Measurements from ENCODE around the gene CFAP74. TPM values are rescaled to one million over a fixed set of nuclear protein-coding genes. Genes with fewer than 3 reads are reported as not detected.

CFAP74 gene
- total RNA-seq, 1 donor from 2014 or later: not detected

DNA sequence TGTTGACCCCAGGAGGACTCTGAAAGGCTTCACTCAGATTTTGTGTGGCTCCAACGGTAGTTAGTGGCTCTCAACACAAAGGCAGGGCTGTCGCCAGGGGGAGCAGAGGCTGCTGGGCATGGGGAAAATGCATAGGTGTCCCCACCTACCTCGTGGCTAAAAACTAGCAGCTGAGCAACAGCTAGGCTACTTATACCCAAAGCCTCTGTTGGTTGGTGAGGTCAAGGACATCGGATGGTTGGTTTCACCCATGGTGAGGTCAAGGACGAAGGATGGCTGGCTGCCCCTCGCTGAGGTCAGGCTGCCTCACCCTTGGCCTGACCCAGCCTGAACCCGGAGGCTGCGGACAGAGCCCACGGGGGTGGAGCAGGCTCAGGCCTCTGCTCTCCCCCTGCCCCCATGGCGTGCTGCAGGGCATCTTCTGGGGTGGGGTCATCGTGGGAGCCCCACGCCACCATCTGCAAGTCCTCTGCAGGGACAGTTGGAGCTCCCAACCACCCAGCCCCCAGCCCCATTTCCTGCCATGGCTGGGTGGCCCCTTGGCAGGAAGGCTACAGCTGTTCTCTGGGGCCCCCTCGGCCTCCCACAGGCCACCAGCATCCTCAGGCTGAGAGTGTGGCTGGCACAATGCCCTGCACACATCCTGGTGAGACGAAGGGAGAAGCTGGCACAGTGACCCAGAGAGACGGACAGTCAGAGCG lies 104.2 kb downstream of the CFAP74 start:
- DNase-seq (ENCODE audit: low read depth): no peak

DNA sequence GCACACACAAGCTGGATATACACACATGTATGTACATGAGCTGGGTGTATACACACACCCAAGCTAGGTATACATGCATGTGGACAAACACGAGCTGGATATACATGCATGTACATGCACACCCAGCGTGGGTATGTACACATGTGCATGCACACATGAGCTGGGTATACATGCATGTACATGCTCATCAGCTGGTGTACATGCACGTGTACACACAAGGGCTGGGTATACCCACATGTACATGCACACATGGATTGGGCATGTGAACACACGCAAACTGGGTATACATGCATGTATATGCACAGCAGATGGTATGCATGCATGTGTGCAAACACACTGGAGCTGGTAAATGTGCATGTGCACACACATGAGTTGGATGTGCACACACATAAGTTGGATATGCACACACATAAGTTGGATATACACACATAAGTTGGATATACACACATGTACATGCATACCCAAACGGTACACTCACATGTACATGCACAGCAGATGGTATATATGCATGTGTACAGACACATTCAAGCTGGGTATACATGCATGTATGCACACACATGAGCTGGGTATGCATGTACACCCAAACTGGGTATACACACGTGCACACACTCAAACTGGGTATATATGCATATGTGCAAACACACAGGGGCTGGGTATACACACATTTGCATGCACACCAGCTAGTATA lies 105.2 kb downstream of the CFAP74 start:
- TF ChIP-seq, protein P1, sequence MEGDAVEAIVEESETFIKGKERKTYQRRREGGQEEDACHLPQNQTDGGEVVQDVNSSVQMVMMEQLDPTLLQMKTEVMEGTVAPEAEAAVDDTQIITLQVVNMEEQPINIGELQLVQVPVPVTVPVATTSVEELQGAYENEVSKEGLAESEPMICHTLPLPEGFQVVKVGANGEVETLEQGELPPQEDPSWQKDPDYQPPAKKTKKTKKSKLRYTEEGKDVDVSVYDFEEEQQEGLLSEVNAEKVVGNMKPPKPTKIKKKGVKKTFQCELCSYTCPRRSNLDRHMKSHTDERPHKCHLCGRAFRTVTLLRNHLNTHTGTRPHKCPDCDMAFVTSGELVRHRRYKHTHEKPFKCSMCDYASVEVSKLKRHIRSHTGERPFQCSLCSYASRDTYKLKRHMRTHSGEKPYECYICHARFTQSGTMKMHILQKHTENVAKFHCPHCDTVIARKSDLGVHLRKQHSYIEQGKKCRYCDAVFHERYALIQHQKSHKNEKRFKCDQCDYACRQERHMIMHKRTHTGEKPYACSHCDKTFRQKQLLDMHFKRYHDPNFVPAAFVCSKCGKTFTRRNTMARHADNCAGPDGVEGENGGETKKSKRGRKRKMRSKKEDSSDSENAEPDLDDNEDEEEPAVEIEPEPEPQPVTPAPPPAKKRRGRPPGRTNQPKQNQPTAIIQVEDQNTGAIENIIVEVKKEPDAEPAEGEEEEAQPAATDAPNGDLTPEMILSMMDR (conservative IDR thresholded peaks at IDR 0.05; ENCODE audit: low read depth, low read length): no peak
- no peak for DNase-seq (ENCODE audit: low read depth)
- H3K4me3 ChIP-seq (ENCODE audit: low read depth, low read length): no peak overlapping the region

More for the DNA sequence above, 104.2 kb downstream of the CFAP74 start:
- no peak overlapping the region for H3K4me3 ChIP-seq (ENCODE audit: low read depth, low read length)
- TF ChIP-seq, protein P1 (conservative IDR thresholded peaks at IDR 0.05; ENCODE audit: low read depth, low read length): no peak

DNA sequence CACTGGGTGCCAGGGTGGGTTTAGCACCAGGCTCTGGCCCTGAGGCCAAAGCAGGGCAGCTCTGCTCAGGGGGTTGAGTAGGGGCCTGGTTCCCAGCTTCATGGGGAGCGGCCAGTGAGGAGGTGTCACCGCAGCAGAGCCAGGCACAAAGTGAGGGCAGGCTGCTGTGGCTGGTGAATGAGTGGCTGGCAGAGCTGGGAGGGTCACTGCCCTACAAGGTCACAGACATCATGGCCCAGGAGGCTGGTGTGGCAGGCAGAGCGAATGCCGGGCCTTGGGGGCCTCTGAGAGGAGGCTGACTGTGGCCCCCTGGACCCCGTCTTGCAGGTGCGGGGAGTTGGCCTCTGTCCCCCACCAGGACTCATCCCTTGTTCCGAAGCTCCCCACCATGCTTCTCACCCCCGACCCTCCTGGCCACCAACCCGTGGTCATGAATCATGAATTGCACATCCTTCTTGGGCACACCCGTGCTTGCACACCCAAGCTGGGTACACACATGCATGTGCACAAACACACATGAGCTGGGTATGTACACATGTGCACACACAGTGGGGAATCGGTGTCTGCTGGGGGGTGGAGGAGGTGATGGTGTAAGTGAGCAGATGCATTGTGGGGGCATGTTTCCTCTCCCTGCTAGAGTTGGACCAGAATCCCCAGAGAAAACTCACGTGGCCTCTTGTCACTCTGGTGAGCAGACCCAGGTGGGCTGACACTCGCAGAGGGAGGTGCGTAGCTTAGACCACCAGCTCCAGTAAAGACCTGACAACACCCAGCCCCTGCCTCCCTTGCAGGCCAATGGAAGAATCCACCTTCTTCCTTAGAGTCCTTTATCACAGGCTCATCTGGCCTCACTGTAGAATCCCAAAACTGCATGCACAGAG lies 107.9 kb downstream of the CFAP74 start:
- no peak for DNase-seq (ENCODE audit: low read depth)
- H3K4me3 ChIP-seq (ENCODE audit: low read depth, low read length): no peak overlapping the region
- TF ChIP-seq, protein P1 (conservative IDR thresholded peaks at IDR 0.05; ENCODE audit: low read depth, low read length): no peak

DNA sequence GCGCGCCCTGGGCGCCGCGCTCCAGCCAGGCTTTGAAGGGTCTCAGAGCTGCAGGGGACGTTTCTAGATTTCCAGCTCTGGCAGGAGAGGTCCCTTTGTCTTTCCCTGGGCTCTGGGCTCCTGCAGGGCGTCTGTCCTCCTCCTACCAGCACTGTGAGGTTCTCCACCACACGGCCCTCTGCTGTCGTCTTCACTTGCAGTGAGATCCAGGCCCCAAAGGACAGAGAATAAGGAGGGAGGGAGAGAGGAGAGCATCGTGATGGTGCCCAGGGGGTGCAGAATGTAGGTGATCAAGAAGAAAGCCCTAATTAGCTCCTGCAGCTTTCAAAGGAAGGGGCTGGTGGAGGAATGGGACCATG lies 108.5 kb downstream of the CFAP74 start:
- H3K4me3 ChIP-seq (ENCODE audit: low read depth, low read length): no peak overlapping the region
- TF ChIP-seq, protein P1 (conservative IDR thresholded peaks at IDR 0.05; ENCODE audit: low read depth, low read length): no peak
- no peak for DNase-seq (ENCODE audit: low read depth)

DNA sequence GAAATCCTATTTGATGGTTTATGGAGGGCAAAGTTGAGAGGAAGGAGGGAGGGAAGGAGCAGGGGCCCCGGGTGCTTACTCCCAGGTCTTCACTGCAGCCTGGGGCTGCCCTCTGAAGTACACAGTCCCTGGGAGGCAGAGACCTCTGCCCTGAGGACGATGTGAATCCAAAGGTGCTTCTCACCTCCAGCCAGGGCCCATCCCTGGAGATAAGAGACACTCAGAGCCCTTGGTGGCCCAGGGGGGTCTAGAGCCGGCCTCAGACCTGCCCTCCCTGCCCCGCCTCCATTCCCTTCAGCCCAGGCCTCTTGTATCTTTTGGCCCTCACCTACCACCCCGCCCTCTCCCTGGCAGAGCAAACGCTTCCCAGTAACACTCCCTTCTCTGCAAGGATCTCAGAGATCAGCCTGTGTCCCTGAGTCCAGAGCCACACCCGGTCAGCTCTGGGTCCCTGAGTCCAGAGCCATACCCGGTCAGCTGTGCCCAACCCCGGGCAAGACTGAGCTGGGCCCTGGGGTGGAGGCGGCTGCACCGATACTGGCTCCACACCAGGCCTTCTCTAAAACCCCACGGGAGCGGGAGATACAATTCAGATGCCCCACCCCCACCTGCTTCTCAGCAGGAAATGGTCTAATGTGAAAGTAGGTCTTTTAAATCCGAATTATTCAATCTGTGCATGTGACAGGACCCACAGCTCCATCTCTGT lies 109.1 kb downstream of the CFAP74 start:
- DNase-seq (ENCODE audit: low read depth): no peak
- H3K4me3 ChIP-seq (ENCODE audit: low read depth, low read length): peak overlapping the region; percentile 14
- TF ChIP-seq, protein P1 (conservative IDR thresholded peaks at IDR 0.05; ENCODE audit: low read depth, low read length): no peak

DNA sequence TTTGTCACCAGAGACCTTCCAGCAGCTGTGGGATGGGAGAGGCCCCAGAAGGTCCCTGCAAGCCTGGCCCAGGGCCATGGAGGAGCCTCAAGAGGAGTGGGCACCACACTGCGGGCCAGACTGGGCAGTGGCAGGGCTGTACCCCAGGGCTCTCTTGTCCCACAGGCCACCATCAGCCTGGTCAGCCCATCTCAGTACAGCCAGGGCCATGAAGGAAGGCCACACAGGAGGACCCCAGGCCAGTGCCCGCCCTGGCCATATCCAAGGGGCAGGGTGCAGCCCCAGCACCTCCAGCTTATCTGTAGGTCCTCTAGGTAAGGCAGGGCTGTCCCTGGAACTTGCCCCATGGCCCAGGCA lies 109.6 kb downstream of the CFAP74 start:
- no peak overlapping the region for H3K4me3 ChIP-seq (ENCODE audit: low read depth, low read length)
- TF ChIP-seq, protein P1 (conservative IDR thresholded peaks at IDR 0.05; ENCODE audit: low read depth, low read length): no peak
- DNase-seq (ENCODE audit: low read depth): no peak

Data from epithelial cell of proximal tubule (primary cell).